NCI-H187 (cell line): ENCODE results near the gene KAZALD1.

Experiments used
- DNase-seq, 2 experiments: peaks; one replicate each; lab custom pipeline; 2025; lab: John Stamatoyannopoulos, UW

KAZALD1 gene

GRCh38 chr10:101095004-101095403, 33.2 kb downstream of the KAZALD1 start:
- DNase-seq: no peak

- peak; percentile 27 to 47 for DNase-seq
Observed at GRCh38 chr10:101095550-101096213, 33.9 kb downstream of the KAZALD1 start.

GRCh38 chr10:101096378-101096777, 34.6 kb downstream of the KAZALD1 start:
- no peak for DNase-seq

- DNase-seq: no peak
Observed at GRCh38 chr10:101097881-101098280, 36.1 kb downstream of the KAZALD1 start.

- DNase-seq: no peak
Observed at GRCh38 chr10:101099901-101100300, 38.1 kb downstream of the KAZALD1 start.

- no peak for DNase-seq
Observed at GRCh38 chr10:101101372-101101881, 39.6 kb downstream of the KAZALD1 start.

GRCh38 chr10:101103430-101103829, 41.6 kb downstream of the KAZALD1 start:
- DNase-seq: no peak

GRCh38 chr10:101106351-101106750, 44.6 kb downstream of the KAZALD1 start:
- no peak for DNase-seq

- DNase-seq: no peak
Observed at GRCh38 chr10:101107771-101108170, 46.0 kb downstream of the KAZALD1 start.

- no peak for DNase-seq
Observed at GRCh38 chr10:101110856-101111523, 49.2 kb downstream of the KAZALD1 start.

- no peak for DNase-seq
Observed at GRCh38 chr10:101111547-101111946, 49.8 kb downstream of the KAZALD1 start.

GRCh38 chr10:101112799-101113594, 51.2 kb downstream of the KAZALD1 start:
- no peak for DNase-seq

- DNase-seq: no peak
Observed at GRCh38 chr10:101113890-101114403, 52.2 kb downstream of the KAZALD1 start.

GRCh38 chr10:101114646-101115045, 52.9 kb downstream of the KAZALD1 start:
- DNase-seq: no peak
